ENCODE results near the gene AGBL1. TPM values are rescaled to one million over a fixed set of nuclear protein-coding genes. Genes with fewer than 3 reads are reported as not detected.

Gene AGBL1
- total RNA-seq, 1 experiment from 2014 or later, result not detected

DNA sequence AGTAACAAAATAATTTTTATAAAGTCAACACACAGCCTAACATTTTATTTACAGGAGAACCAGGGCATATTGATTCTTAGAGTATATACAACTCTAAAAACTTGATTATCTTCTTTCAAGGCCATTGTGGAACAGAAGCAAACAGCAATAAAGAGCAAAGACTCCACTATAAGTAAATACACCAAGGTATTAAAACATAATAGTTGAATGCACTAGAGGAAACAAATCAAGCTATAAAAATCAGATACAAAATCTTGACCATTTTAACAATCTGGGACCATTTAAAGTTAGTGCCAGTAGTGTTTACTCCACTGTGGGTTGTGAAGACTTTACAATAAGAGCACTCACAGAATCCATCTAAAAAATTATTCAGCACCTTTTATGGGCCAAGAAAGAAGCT, 323.6 kb downstream of the AGBL1 start:
- no peak overlapping the region for H2BK20ac ChIP-seq (ENCODE audit: low read depth, low read length, poor library complexity, severe bottlenecking)
- H3K23me2 ChIP-seq (ENCODE audit: insufficient read length, low read depth, low read length, poor library complexity, severe bottlenecking), result no peaks in the 10 kb centered on the region
- no peaks in the 10 kb centered on the region for H3K4me1 ChIP-seq (ENCODE audit: insufficient read depth, low read length)
- H4K20me1 ChIP-seq (ENCODE audit: control insufficient read depth, insufficient read depth, insufficient read length), result no peaks in the 10 kb centered on the region
- H2AK5ac ChIP-seq (ENCODE audit: insufficient read length, low read length), result no peak overlapping the region
- no peak overlapping the region for H3K14ac ChIP-seq (ENCODE audit: insufficient read depth, low read length)
- no peak overlapping the region for H3K4me3 Mint-ChIP-seq
- no peak overlapping the region for H3K9ac ChIP-seq (ENCODE audit: extremely low read depth, insufficient read length, low read length)
- no peaks in the 10 kb centered on the region for H3K79me1 ChIP-seq (ENCODE audit: insufficient read depth, low read depth, low read length, poor library complexity, severe bottlenecking)
- H3K23ac ChIP-seq (ENCODE audit: insufficient read length, low read depth, low read length), result no peak overlapping the region
- H2BK12ac ChIP-seq (ENCODE audit: insufficient read length, low read depth, low read length), result no peak overlapping the region
- no peak overlapping the region for H2BK120ac ChIP-seq (ENCODE audit: low read depth, low read length, poor library complexity, severe bottlenecking)
- no peak overlapping the region for H2BK5ac ChIP-seq (ENCODE audit: insufficient read length, low read length)
- no peak overlapping the region for H3K56ac ChIP-seq (ENCODE audit: insufficient read length, low read depth, low read length)
- no peaks in the 10 kb centered on the region for H3K27me3 ChIP-seq (ENCODE audit: insufficient read depth, low read length)
- no peak overlapping the region for H3K27ac ChIP-seq (ENCODE audit: insufficient read length, low read depth, low read length)
- H2BK15ac ChIP-seq (ENCODE audit: low read depth, low read length), result no peak overlapping the region
- peaks cover 11 to 18% of the 10 kb centered on the region in 2 experiments for H3K4me1 Mint-ChIP-seq
- H2AFZ ChIP-seq (ENCODE audit: low read length), result no peak overlapping the region
- no peak overlapping the region for H4K8ac ChIP-seq (replicated peaks; ENCODE audit: insufficient read length, low read depth, low read length)
- no peaks in the 10 kb centered on the region for H3K27me3 Mint-ChIP-seq (ENCODE audit: low read depth)
- H3K9me3 ChIP-seq (ENCODE audit: control insufficient read depth, low read depth, low read length), result no peaks in the 10 kb centered on the region
- H3K9me3 Mint-ChIP-seq, result no peaks in the 10 kb centered on the region; a peak in 1 of 5 replicates
- H3T11ph ChIP-seq (ENCODE audit: low read length), result no peak overlapping the region
- no peak overlapping the region for H3K4ac ChIP-seq (ENCODE audit: low read depth, low read length)
- no peak overlapping the region for H4K5ac ChIP-seq (ENCODE audit: insufficient read length, low read depth, low read length)
- H3K36me3 Mint-ChIP-seq (ENCODE audit: insufficient read depth in 1 of 3, low read depth in 3 of 3), result no peaks in the 10 kb centered on the region
- no peak overlapping the region for H3K4me2 ChIP-seq (ENCODE audit: insufficient read depth, insufficient read length, low read length)
- H4K91ac ChIP-seq (ENCODE audit: insufficient read length, low read depth, low read length), result no peak overlapping the region
- H3K18ac ChIP-seq (ENCODE audit: insufficient read length, low read depth, low read length), result no peak overlapping the region
- H3K27ac Mint-ChIP-seq, result no peak overlapping the region
- TF ChIP-seq, protein P1, sequence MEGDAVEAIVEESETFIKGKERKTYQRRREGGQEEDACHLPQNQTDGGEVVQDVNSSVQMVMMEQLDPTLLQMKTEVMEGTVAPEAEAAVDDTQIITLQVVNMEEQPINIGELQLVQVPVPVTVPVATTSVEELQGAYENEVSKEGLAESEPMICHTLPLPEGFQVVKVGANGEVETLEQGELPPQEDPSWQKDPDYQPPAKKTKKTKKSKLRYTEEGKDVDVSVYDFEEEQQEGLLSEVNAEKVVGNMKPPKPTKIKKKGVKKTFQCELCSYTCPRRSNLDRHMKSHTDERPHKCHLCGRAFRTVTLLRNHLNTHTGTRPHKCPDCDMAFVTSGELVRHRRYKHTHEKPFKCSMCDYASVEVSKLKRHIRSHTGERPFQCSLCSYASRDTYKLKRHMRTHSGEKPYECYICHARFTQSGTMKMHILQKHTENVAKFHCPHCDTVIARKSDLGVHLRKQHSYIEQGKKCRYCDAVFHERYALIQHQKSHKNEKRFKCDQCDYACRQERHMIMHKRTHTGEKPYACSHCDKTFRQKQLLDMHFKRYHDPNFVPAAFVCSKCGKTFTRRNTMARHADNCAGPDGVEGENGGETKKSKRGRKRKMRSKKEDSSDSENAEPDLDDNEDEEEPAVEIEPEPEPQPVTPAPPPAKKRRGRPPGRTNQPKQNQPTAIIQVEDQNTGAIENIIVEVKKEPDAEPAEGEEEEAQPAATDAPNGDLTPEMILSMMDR (conservative IDR thresholded peaks at IDR 0.05), result no peak
- H3K79me2 ChIP-seq (ENCODE audit: insufficient read depth, low read length), result no peaks in the 10 kb centered on the region
- DNase-seq, result no peak

Measured in H9 (cell line).